ENCODE measurements around the gene RHOV.
A peak's percentile ranks its signal among the peaks of the same experiment; 100 is the strongest.

The RHOV gene

GRCh38 chr15:40902605-40903561 is 28.8 kb upstream of the RHOV start:
- DNase-seq: no peak

- no peak for DNase-seq
Measured at GRCh38 chr15:40901053-40901443, 27.0 kb upstream of the RHOV start.

- DNase-seq: no peak
Measured at GRCh38 chr15:40900256-40901052, 26.4 kb upstream of the RHOV start.

DNA sequence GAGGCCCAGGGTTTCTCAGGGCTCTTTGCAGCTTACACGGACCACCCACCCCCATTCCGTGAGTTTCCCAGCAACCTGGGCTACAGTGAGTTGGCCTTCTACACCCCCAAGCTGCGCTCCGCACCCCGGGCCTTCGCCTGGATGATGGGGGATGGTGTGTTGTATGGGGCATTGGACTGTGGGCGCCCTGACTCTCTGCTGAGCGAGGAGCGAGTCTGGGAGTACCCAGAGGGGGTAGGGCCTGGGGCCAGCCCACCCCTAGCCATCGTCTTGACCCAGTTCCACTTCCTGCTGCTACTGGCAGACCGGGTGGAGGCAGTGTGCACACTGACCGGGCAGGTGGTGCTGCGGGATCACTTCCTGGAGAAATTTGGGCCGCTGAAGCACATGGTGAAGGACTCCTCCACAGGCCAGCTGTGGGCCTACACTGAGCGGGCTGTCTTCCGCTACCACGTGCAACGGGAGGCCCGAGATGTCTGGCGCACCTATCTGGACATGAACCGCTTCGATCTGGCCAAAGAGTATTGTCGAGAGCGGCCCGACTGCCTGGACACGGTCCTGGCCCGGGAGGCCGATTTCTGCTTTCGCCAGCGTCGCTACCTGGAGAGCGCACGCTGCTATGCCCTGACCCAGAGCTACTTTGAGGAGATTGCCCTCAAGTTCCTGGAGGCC is 25.6 kb upstream of the RHOV start:
- DNase-seq: no peak

DNA sequence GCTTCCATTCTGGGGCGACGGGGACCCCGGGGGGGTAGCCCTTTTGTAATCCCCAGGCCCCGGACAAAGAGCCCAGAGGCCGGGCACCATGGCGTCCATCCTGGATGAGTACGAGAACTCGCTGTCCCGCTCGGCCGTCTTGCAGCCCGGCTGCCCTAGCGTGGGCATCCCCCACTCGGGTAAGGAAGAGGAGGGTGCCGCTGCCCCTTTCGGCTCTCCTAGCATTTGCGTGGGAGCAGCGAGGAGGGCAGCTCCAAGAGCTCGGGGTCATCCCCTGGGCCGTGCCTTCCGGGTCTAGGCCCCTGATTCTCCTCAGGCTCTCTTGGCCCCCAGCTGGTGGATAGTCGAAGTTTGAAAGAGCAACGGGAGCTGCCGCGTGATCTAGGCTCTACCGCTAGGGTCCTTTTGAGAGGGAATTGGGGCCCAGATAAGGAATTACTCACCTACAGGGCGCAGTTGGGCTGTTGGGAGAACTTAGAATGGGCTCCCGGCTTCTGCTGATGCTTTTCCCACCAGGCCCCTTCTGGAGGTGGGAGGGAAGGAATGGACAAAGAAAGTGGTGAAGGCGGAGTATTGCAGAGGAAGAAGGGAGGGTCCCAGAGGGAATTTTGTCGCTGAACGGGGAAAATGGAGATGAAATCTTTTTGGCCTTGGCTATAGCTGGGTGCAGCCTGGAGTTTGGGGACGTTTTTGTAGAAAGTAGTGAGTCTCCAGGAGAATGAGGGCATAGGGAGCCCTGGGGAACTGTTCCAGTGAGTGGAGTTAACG is 20.8 kb upstream of the RHOV start:
- peak; percentile 60 for DNase-seq

- peak; percentile 99 for DNase-seq
Measured at GRCh38 chr15:40893733-40894680, 20.0 kb upstream of the RHOV start, which contains the start of gene VPS18. VPS18 (plus strand) TSS chr15:40894450; CDS start chr15:40894769, 319 bp downstream.

DNA sequence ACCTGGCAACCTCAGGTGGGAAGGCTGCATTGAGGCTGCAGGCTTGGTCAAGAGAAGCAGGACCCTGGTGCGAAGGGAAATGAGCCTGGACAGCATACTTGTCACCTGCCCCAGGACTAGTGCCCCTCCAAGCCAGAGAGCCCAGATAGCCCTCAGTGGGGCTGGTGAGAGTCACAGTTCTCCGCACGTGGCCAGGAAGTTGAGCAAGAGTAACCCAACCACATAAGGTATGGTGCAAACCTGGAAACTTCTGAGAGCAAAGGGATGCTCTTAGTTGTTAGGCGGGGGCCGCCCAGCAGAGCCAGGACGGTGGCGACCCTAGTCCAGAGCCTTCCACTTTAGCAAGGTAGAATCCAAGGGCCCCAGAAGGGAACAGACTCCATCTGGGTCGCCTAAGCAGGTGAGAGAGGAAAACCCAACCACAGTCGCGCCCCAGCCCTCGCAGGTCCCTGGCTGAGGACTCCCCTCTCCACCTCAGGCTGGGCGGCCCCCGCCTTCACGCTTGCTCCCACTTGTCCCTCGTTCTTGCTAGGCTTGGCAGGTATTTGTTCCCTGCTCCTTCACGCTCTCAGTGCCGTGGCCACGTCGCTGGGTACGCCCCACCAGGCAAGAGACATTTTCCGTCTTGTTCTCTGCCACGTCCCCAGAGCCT is 19.1 kb upstream of the RHOV start:
- DNase-seq: no peak

DNA sequence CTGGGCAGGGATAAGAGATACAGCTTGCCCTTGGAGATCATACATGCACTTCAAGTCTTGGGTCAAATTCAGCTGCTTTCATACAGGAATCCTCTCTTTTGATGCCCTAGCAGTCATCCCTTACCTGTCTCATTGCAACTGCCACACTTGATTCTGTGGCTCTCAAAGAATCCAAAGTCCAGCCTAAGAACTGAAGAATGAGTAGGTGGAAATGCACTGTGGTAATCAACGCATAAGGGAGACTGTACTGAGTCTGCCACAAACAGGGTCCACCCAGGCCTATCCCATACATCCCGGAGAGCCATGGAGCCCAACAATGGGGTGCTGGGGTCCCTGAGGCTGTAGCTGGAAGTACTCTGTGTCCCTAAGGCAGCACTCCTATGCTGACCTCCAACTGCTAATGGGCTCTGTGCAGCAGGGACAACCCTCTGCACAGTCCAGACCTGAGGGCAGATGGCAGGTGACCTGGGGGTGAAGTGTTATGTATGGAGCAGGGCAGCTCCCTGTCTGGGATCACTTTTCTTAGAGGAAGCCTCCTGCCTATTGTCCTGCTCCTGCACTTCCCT is 18.5 kb upstream of the RHOV start:
- DNase-seq: no peak

GRCh38 chr15:40891810-40892446 is 17.9 kb upstream of the RHOV start:
- peak; percentile 40 for DNase-seq

DNA sequence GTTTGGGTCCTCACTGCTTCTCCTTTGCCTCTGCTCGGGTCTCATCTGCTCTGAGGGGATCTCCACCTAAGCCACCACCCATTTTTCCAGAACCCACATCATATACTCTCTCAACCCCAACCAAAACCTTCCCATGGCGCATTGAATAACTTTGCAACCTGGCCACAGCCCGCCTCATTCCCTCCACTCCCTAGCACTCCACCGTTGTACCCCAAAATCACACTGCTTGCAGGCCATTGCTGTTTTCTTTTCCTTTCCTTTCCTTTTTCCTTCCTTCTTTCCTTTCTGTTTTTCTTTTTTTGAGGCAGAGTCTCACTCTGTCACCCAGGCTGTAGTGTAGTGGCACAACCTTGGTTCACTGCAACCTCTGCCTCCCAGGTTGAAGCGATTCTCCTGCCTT is 17.1 kb upstream of the RHOV start:
- no peak for DNase-seq

DNA sequence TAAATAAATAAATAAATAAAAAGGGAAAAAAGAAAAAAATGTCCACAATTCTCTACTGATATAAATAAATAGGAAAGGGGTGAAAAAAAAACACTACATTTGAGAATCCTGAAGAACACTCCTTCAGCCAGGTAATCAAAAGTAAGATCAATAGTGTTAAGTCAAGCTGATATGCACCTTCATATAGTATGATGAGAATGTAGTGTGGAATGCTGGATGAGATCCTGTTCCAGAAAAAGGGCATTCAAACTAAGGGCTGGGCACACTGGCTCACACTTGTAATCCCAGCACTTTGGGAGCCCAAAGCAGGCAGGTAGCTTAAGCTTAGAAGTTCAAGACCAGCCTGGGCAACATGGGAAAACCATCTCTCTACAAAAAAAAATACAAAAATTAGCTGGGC is 15.1 kb upstream of the RHOV start:
- DNase-seq: no peak

GRCh38 chr15:40886586-40886985 is 12.6 kb upstream of the RHOV start:
- no peak for DNase-seq

DNA sequence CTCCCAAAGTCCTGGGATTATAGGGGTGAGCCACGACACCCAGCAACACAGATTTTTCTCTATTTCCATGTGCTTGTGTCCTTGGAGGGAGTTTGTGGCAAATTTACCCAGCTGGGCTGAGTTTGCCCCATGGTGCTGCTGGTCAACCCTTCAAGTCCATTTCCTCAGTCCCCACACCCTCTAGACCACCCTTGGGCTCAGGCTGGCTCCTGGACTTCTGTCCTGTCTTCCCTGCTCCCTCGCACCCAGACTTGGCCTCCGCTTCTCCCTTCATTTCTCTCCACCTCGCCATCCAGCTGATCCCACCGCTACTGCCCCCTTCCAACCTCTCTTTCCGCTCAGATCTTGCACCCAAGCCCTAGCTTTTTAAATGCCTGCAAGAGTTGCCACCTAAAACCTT is 7.3 kb upstream of the RHOV start:
- DNase-seq: no peak

DNA sequence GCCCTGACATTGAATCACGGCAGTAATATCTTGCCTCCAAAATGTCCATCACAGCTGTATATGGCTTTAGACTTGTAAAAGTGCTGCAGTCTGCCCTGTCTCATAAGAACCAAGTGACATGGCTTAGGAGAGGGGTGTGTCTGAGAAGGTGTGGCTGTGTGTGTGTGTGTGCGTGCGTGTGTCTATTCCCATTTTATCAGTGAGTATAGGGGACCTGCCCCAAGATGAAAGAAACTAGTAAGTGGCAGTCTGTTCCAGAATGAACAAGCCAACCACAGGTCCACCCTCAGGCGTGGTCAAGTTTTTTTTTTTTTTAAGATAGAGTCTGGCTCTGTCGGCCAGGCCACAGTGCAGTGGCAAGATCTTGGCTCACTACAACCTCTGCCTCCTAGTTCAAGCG is 5.6 kb upstream of the RHOV start:
- DNase-seq: no peak

DNA sequence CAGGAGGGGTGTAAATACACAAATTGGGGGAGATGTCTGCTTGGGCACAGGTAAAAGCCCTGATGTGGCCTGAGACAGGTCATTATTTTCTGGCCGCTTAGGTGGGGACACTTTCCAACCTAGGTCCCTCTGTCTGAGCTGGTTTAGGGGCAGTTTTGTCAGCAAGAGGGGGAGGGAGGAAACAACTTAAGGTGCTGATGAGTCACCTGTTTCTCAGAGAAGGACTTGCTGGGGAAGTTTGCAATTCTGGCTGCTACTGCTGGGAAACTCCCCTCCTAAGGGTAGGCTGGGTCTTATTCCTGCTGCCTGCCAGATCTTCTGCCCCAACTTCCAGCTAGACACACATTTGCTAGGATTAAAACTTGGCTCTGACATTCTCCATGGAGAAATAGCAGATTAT is 4.8 kb upstream of the RHOV start:
- DNase-seq: no peak

- DNase-seq: no peak
Measured at GRCh38 chr15:40877694-40878093, 3.7 kb upstream of the RHOV start.

GRCh38 chr15:40875991-40876730 is 2.1 kb upstream of the RHOV start:
- no peak for DNase-seq

DNA sequence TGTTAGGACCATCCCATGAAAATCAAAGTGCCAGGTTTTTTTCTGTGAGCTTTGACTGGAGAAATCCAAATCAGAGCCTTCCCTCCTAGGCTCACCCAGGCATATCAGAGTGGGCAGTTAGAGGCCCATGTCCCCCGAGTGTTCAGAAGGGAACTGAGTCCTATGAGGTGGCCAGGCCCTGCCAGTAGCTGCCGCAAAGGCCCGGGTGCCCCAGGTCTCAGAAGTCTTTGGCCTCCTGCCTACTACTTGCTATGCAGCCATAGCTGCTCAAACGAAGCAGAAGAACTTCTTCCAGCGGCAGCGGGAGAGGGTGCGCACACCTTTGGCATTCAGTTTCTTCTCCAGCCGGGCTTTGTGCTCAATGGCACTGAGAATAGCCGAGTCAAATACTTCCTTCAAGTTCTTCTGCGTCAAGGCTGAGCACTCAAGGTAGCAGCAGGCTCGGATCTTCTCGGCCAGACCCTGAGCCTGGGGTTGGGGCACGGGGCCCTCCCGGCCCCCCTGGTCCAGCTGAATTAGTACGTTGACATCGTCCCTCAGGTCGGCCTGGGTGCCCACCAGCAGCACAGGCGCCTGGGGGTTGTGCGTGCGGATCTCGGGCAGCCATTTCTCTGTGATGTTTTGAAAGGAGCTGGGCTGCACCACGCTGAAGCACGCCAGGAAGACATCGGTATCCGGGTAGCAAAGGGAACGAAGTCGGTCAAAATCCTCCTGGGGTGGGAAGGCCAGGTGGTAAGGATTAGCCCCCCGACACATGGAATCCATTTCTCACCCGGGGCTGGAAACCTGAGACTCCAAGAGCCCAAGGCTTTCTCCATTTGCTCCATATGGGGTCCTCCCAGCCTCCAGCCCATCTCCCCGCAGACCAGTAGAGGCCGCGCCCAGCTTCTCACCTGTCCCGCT is 992 bp downstream of the RHOV start:
- DNase-seq: no peak

Data from CD4-positive, alpha-beta T cell treated with Interleukin-6 for 4 hours (primary cell).